Neural crest cell (in vitro differentiated cells): Measurements from ENCODE around the gene GFOD1. TPM values are rescaled to one million over a fixed set of nuclear protein-coding genes. Genes with fewer than 3 reads are reported as not detected.

Source experiments
- DNase-seq: peaks from one replicate; pipeline ENCODE4 v3.0.0; 2021; ENCODE audit warnings: low read depth, mixed read lengths, low spot score
- H3K27ac Mint-ChIP-seq: one replicate; pipeline ENCODE4 v1.8.0; 2021; ENCODE audit warnings: mild to moderate bottlenecking, mixed read lengths; ENCODE audit not compliant: unreplicated experiment
- H3K27me3 Mint-ChIP-seq: 2 replicates; pipeline ENCODE4 v1.8.0; 2021; ENCODE audit warnings: low read depth, mild to moderate bottlenecking, mixed read lengths
- H3K36me3 Mint-ChIP-seq: 2 replicates; pipeline ENCODE4 v1.8.0; 2021; ENCODE audit warnings: low read depth, mild to moderate bottlenecking, mixed read lengths
- H3K4me1 Mint-ChIP-seq: 2 replicates; pipeline ENCODE4 v1.8.0; 2021; ENCODE audit warnings: mixed read lengths
- H3K4me3 Mint-ChIP-seq: one replicate; pipeline ENCODE4 v1.8.0; 2021; ENCODE audit warnings: mild to moderate bottlenecking, mixed read lengths
- H3K9me3 Mint-ChIP-seq: 2 replicates; pipeline ENCODE4 v1.8.0; 2021; ENCODE audit warnings: mixed read lengths
- long read RNA-seq: library from polyadenylated mRNA; unstranded; transcript quantifications from one replicate; pipeline ENCODE4 v2.0.0, GENCODE V29; 2020
- total RNA-seq: library from RNA; stranded (reverse); gene quantifications from 2 replicates; pipeline ENCODE4 v1.2.1, GENCODE V29; 2021
- TF ChIP-seq, protein P1 (sequence below): fragments of 200-600 bp; sonication (generic); conservative IDR thresholded peaks from 2 replicates; pipeline ENCODE4 v1.5.0; 2021; ENCODE audit warnings: antibody characterized with exemption, mild to moderate bottlenecking

The GFOD1 gene, protein sequence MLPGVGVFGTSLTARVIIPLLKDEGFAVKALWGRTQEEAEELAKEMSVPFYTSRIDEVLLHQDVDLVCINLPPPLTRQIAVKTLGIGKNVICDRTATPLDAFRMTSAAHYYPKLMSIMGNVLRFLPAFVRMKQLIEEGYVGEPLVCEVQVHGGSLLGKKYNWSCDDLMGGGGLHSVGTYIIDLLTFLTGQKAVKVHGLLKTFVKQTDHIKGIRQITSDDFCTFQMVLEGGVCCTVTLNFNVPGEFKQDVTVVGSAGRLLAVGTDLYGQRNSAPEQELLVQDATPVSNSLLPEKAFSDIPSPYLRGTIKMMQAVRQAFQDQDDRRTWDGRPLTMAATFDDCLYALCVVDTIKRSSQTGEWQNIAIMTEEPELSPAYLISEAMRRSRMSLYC
- 2.2 TPM in 2 replicates for total RNA-seq
- long read RNA-seq, result 0 reads

DNA sequence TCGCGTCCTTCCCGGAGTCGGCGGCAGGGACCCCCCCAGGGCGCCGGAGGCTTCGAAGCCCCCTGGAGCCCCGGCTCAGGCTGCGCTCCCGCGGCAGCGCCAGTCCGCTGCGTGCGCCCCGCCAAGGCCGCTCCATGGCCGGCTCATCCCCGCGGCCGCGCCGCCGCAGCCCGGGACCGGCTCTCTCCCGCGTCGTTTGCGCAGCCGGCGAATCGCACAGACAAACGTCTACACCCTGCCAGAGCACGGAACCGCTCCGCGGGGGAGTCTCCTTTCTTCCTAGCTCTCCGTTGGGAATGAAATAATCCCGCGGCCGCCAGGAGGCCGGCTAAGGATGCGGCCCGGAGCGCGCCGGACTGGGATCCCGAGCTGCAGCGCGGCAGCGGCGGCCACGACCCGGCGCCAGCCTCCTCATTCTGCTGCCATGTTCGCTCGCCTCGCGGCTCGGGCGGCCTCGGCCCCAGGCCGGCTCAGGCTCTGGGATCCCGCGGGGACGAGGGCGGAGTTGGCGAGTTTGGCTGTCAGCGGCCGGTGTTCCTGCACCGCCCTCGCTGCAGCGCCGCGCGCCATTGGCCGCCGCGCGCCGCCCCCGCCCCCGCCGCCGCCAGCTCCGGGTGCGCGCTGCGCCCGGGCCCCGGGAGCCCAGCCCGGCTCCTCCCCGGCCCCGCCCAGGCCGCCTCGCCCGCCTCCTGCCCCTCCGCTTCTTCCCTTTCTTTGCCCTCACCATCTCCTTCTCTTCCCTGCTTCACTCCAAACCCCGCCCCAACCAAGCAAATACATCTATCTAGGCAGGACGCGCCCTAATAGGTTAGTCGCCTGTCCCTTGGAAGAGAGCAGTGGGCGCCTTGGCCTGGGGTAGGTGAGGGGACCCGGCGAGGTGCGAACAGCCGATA lies at the start of gene GFOD1:
TSS of gene GFOD1 (minus strand) at position 479 of the 893 bp plus-strand sequence. CDS start 710 bp downstream, outside the sequence.
- peaks cover 52% of the 10 kb centered on the region for H3K27me3 Mint-ChIP-seq
- TF ChIP-seq, protein P1, sequence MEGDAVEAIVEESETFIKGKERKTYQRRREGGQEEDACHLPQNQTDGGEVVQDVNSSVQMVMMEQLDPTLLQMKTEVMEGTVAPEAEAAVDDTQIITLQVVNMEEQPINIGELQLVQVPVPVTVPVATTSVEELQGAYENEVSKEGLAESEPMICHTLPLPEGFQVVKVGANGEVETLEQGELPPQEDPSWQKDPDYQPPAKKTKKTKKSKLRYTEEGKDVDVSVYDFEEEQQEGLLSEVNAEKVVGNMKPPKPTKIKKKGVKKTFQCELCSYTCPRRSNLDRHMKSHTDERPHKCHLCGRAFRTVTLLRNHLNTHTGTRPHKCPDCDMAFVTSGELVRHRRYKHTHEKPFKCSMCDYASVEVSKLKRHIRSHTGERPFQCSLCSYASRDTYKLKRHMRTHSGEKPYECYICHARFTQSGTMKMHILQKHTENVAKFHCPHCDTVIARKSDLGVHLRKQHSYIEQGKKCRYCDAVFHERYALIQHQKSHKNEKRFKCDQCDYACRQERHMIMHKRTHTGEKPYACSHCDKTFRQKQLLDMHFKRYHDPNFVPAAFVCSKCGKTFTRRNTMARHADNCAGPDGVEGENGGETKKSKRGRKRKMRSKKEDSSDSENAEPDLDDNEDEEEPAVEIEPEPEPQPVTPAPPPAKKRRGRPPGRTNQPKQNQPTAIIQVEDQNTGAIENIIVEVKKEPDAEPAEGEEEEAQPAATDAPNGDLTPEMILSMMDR, result peak; percentile 52
- H3K36me3 Mint-ChIP-seq, result no peaks in the 10 kb centered on the region
- DNase-seq, result peak; percentile 70
- no peaks in the 10 kb centered on the region for H3K9me3 Mint-ChIP-seq
- peaks cover 30% of the 10 kb centered on the region for H3K4me1 Mint-ChIP-seq
- peak within 1 kb of the TSS; percentile 90 for H3K4me3 Mint-ChIP-seq
- no peak within 1 kb of the TSS for H3K27ac Mint-ChIP-seq

DNA sequence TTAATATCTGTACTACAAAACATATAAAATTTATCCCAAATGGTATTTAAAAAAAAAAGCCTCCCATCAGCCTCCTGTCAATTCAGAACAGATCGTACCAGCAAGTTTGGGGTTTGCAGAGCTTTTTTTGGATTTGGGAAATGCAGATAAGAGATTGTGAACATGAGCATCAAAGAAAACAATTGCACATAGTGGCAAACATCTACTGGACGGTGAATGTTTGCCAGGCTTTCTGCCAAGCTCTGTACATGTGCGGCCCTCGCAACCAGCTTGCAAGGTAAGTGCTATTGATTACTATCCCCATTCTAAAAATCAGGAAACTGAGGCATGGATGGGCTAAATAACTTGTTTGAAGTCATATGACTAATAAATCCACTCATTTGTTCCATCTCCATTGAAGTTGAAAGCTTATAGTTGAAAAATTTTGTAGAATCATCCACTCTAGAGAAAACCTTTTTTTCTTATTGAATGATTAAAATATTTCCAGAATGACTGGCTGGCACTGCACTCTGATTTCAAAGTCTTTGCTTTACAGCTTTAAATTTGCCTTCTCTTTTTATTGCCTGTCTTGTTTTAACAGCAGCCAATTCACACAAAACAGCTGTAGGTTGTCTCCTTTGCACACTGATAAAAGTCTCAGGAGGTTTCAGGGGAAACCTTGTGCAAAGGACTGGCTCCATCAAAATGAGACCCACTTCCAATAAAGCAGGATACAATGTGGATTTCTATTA lies 49.6 kb upstream of the GFOD1 start:
- Mint-ChIP-seq H3K27me3 (no peaks in the 10 kb centered on the region), H3K4me1 (no peaks in the 10 kb centered on the region), H3K9me3 (no peaks in the 10 kb centered on the region), H3K36me3 (no peaks in the 10 kb centered on the region), H3K4me3 (no peak overlapping the region), H3K27ac (no peak overlapping the region)
- no peak for DNase-seq
- TF ChIP-seq, protein P1, result no peak

DNA sequence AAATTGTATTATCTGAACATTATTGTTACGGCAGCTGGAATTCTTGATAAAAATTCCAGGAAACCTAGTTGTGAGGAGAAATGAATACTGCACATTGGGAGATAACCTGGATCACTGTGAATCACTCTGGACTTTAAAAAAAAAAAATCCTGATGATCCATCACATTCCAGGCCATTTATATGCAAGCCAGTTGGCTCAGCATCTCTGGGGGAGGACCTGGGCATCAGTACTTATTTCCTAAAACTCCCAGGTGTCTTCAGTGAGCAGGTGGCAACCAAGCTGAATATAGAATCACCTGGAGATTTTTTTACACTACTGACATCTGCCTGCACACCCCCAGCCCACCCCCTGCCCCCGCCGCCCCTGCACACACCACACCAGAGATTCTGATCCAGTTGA lies 47.9 kb upstream of the GFOD1 start:
- no peaks in the 10 kb centered on the region for H3K27me3 Mint-ChIP-seq
- TF ChIP-seq, protein P1, result no peak
- no peaks in the 10 kb centered on the region for H3K4me1 Mint-ChIP-seq
- H3K4me3 Mint-ChIP-seq, result no peak overlapping the region
- H3K9me3 Mint-ChIP-seq, result no peaks in the 10 kb centered on the region
- no peak for DNase-seq
- H3K36me3 Mint-ChIP-seq, result no peaks in the 10 kb centered on the region
- H3K27ac Mint-ChIP-seq, result no peak overlapping the region

DNA sequence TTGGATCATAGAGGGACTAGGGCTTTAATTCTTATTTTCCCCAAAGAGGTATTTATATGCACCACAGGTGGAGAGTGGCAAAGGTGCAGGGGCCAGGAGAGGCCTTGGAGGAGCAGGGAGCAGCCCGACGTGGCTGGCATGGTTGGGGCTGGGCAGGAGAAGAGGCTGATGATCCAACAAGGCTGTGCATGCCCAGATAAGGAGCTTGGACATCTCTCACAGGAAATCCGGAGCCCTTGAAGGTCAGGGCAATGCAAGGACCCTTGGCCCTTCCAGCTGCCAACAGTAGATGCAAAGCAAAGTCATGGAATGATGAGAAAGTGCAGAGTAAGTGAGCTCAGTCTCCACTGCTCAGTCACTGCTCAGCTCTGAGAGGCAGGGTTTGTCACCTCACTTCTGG lies 47.1 kb upstream of the GFOD1 start:
- Mint-ChIP-seq H3K36me3 (no peaks in the 10 kb centered on the region), H3K27me3 (no peaks in the 10 kb centered on the region), H3K4me1 (peaks cover 3% of the 10 kb centered on the region), H3K9me3 (no peaks in the 10 kb centered on the region), H3K4me3 (no peak overlapping the region), H3K27ac (no peak overlapping the region)
- no peak for DNase-seq
- TF ChIP-seq, protein P1, result no peak

DNA sequence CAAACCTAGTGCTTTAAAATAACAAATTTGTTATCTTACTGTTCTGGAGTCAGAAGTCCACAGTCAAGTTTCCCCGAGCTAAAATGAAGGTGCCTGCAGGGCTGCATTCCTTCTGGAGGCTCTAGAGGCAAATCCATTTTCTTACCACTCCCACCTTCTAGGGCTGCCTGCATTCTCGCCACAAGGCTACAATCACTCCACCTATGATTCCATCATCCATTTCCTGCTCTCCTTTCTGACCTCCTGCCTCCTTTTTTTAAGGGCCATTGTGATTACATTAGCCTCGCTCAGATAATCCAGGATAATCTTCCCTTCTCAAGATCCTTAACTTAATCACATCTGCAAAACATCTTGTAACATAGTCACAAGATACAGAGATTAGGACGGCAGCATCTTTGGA lies 44.6 kb upstream of the GFOD1 start:
- Mint-ChIP-seq H3K27ac (no peak overlapping the region), H3K4me3 (no peak overlapping the region), H3K4me1 (peaks cover 5% of the 10 kb centered on the region), H3K27me3 (no peaks in the 10 kb centered on the region), H3K9me3 (no peaks in the 10 kb centered on the region), H3K36me3 (no peaks in the 10 kb centered on the region)
- DNase-seq, result no peak
- TF ChIP-seq, protein P1, result no peak
